GM10248 (cell line): ENCODE data around the gene SMIM5.

ENCODE experiments used
- CTCF ChIA-PET: fragments of 300-600 bp; sonication (Branson Sonifier 250); formaldehyde crosslinking; extraction: SDS; loops from one replicate; lab custom pipeline; 2021; ENCODE audit warnings: antibody characterized with exemption; lab: Yijun Ruan, JAX
- POLR2A ChIA-PET: fragments of 350-650 bp; sonication (Branson Sonifier 250); formaldehyde crosslinking; extraction: SDS; loops from one replicate; lab custom pipeline; 2020; ENCODE audit warnings: antibody characterized with exemption; lab: Yijun Ruan, JAX
- DNase-seq: peaks from one replicate; pipeline ENCODE4 v3.0.0; 2012; ENCODE audit errors: extremely low spot score
- TF ChIP-seq, protein P1 (sequence below): IDR thresholded peaks from 2 replicates; pipeline ENCODE4 v1.5.1; 2012; ENCODE audit warnings: mild to moderate bottlenecking, low read depth; ENCODE audit errors: extremely low read depth, missing control alignments, control extremely low read depth

SMIM5 gene

DNA sequence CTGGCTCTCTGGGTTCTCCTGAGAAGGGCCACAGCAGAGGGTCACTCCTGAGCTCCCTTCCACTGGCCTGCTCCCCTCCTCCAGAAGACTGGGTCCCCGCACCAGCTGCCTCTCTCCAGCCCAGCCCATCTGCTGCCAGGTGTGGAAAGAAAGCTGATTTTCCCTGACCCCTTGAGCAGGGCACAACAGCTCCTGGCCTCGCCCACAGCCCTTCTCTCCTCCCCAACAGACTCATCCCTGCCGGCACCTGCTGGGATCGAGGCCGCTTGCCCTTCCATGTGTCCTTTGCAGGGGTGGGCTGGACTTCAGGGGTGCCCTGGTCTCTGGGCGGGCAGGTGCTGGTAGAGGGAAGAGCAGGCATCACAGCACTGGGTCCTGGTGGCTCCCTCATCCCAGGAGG lies 4.8 kb upstream of the SMIM5 start:
- TF ChIP-seq, protein P1, sequence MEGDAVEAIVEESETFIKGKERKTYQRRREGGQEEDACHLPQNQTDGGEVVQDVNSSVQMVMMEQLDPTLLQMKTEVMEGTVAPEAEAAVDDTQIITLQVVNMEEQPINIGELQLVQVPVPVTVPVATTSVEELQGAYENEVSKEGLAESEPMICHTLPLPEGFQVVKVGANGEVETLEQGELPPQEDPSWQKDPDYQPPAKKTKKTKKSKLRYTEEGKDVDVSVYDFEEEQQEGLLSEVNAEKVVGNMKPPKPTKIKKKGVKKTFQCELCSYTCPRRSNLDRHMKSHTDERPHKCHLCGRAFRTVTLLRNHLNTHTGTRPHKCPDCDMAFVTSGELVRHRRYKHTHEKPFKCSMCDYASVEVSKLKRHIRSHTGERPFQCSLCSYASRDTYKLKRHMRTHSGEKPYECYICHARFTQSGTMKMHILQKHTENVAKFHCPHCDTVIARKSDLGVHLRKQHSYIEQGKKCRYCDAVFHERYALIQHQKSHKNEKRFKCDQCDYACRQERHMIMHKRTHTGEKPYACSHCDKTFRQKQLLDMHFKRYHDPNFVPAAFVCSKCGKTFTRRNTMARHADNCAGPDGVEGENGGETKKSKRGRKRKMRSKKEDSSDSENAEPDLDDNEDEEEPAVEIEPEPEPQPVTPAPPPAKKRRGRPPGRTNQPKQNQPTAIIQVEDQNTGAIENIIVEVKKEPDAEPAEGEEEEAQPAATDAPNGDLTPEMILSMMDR, result no peak
- ChIA-PET CTCF (interaction anchor here (1.1 to 29.8 kb wide), 5 partner anchors 11 to 497 kb away, joined by 3 to 856 read pairs (median 76); partner anchors contain the start of gene NT5C), POLR2A (no interaction called here)
- no peak for DNase-seq

DNA sequence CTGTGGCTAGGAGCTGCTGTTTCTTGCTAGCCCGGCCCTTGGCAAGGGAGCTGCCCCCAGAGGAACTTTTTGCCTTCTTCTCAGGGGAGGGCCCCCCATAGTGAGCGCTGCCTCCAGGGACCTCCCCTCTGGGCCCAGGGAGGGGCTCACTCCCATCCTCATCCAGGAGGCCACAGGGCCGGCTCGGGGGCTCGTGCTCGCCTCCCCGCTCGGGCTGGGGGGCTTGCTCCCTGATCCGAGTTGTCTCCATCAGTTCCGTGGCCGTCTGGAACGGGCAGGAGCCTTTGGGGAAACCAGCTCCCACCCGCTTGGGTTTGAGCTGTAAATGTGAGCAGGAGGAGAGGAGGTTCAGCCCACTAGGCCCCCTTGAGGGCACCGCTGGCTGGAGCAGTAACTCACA lies 4.1 kb upstream of the SMIM5 start:
- ChIA-PET CTCF (interaction anchor here (1.2 to 29.8 kb wide), 8 partner anchors 8 to 497 kb away, joined by 3 to 856 read pairs (median 4); partner anchors contain the start of genes GALK1 and NT5C), POLR2A (no interaction called here)
- TF ChIP-seq, protein P1, result no peak

DNA sequence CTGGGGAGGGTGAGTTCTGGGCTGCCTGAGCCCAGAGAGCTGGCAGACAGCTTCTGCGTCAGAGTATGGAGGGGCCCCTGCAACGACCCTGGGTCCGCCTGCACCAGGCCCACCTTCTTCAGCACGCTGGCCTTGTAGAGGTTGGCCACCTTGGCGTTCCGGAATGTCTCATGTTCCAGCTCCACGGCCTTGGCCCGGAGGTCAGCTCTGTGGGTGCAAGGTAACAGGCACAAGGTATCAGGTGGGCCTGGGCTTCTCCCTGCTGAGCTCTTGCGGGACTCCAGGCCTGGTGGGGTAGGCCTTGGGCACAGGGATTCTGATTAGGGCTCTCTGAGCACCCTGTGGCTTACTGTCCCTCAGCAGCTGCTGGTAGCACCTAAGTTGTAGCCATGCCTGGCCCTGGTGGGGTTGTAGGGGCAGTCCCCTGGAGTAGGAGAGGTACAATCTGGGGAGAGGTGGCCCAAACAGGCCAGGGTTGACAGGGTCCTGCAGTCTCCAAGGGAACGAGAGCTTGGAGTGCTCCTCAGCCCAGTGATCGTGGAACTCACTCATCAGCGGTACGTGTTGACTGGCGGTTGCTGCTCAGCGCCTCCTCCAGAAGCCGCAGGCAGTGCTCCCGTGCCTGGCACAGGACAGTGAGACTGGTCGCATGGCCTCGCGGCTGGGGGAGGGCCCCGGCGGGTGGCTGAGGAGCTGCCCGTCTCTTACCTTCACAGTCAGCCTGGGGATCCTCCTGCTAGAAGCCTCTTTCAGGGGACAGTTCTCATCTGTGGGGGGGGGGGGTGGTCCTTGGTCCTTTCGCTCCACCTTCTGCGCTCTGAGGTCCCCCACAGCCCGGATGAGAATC lies 2.9 kb upstream of the SMIM5 start:
- TF ChIP-seq, protein P1, result no peak
- DNase-seq, result no peak
- ChIA-PET CTCF (interaction anchor here (1.0 to 29.8 kb wide), 9 partner anchors 9 to 135 kb away, joined by 3 to 856 read pairs (median 4); partner anchors contain the start of gene GALK1), POLR2A (no interaction called here)

More for the DNA sequence above, 4.1 kb upstream of the SMIM5 start:
- no peak for DNase-seq

DNA sequence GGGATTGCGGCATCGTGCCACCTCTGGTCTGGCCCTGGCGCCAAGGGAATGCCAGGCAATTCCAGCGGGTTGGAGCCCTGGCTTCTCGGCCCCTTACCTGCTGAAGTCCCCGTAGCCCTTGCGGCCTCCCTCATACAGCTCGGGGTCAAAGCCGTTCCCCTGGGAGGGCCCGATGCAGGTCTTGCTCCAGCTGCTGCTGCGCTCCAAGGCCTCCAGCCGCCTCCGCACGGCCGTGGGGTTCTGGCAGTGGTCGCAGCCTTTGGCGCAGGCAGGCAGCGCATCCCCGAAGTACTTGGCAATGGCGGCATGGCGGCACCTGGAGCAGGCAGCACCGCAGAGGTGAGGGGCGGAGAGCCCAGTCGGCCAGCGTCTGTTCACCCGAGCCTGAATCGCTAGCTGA lies 1.9 kb upstream of the SMIM5 start:
- POLR2A ChIA-PET, result no interaction called here

DNA sequence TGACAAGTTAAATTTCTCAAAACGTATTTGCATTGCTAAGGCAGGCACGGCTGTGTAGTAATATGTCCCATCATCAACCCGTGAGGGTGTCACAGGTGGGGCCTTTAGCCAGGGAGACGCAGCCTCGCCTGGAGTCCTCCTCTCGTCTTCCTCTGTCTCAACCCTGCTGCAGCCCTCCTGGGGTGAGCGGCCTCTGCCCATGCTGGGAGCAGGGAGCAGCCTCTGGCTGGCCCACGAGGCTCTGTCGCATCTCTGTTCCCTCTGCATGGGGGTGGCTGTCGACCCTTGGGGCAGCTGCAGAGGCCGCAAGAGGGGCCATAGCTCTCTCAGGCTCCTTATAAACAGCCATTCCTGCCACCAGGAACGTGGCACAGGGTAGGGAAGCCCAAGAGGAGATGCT lies 806 bp upstream of the SMIM5 start:
- POLR2A ChIA-PET, result no interaction called here
- CTCF ChIA-PET, result interaction anchor here (0.7 to 29.8 kb wide), 59 partner anchors 10 to 862 kb away, joined by 3 to 856 read pairs (median 6); partner anchors contain the start of genes ITGB4, MYO15B, RECQL5 and SAP30BP
- DNase-seq, result no peak
- TF ChIP-seq, protein P1, result no peak

More for the DNA sequence above, 1.9 kb upstream of the SMIM5 start:
- CTCF ChIA-PET, result interaction anchor here (1.5 to 29.8 kb wide), 4 partner anchors 20 to 118 kb away, joined by 3 to 856 read pairs (median 270); a partner anchor contains a TSS
- DNase-seq, result no peak
- TF ChIP-seq, protein P1, result no peak

DNA sequence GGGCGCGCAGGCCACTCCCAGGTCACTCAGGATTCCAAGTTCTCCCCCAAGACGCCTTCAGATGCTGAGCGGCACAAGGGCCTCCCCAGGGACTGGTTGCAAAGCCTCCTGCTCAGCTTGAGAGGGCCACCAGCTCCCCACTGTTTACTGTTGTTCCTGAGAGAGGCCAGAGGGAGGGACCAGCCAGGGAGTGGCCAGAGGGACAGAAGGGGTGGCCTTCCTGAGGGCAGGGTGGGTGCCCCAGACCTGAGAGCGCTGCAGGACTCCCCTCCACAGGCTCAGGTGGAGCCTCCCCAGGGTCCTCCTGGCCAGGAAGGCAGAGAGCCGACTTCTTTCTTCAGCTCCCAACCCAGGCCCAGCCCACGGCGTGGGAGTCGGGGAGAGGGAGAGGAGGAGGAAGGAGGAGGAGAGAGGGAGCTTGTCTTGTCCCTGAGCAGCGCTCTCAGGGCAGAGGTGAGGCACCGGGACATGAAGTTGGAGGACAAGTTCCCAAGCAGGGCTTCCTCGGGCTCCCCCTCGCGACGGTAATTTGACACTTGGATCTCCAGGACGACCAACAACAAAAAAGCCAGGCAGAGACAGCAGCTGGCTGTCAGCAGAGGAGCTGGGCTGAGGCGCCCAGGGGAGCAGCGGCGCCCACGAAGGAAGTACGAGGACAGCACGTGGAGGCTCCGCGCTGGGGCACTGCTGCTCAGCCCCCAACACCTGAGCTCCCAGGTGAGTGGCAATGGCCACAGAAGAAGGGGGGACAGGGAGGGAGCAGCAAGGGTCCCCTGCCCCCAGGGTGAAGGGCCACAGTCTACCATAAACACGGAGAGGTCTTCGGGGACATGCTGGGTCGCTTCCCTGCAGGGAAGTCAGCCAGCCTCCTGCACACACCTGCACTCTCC lies 497 bp downstream of the SMIM5 start:
- TF ChIP-seq, protein P1, result peak; percentile 49
- DNase-seq, result peak; percentile 83
- CTCF ChIA-PET, result interaction anchor here (0.6 to 29.8 kb wide), 59 partner anchors 12 to 863 kb away, joined by 3 to 856 read pairs (median 6); partner anchors contain the start of genes ITGB4, MYO15B, RECQL5 and SAP30BP
- POLR2A ChIA-PET, result no interaction called here
